Fibroblast of lung (primary cell): ENCODE measurements around the gene DDX19B. TPM values are rescaled to one million over a fixed set of nuclear protein-coding genes. Genes with fewer than 3 reads are reported as not detected.
A peak's percentile ranks its signal among the peaks of the same experiment; 100 is the strongest.
"Not testable (repeated sequence)": the region's sequence is repeated elsewhere in the genome, so short reads cannot be mapped to it uniquely, and the experiment has no call there.

Experiments used
- DNase-seq, 2 donors: peaks; one replicate each; pipeline versions ENCODE4 v3.0.0 to v3.0.0-alpha.2; 2010; ENCODE audit warnings: low read depth in 2 of 2
- H2AFZ ChIP-seq: 2 replicates; pipeline ENCODE4 v1.5.1; 2012; ENCODE audit warnings: low read length, control low read depth, inconsistent platforms
- H3K27ac ChIP-seq: 2 replicates; pipeline ENCODE4 v1.5.1; 2011; ENCODE audit warnings: low read length, control low read depth; ENCODE audit not compliant: insufficient read depth
- H3K27me3 ChIP-seq: 2 replicates; pipeline ENCODE4 v1.5.1; 2011; ENCODE audit warnings: mild to moderate bottlenecking, low read length; ENCODE audit not compliant: control insufficient read depth, insufficient read depth
- H3K36me3 ChIP-seq: 2 replicates; pipeline ENCODE4 v1.5.1; 2011; ENCODE audit warnings: low read length; ENCODE audit not compliant: control insufficient read depth, insufficient read depth
- H3K4me1 ChIP-seq: 2 replicates; pipeline ENCODE4 v1.5.1; 2011; ENCODE audit warnings: low read length; ENCODE audit not compliant: control insufficient read depth, insufficient read depth; ENCODE audit errors: extremely low read depth
- H3K4me2 ChIP-seq: 2 replicates; pipeline ENCODE4 v1.5.1; 2011; ENCODE audit warnings: low read length, control low read depth; ENCODE audit not compliant: insufficient read depth; ENCODE audit errors: extremely low read depth
- H3K4me3 ChIP-seq, 4 experiments: fragments of 200-600 bp in 1 of 4; sonication (generic) in 1 of 4; replicated peaks in 1 of 4; 2 replicates each; pipeline ENCODE4 v1.5.1; 2011 to 2016; ENCODE audit warnings: low read length in 4 of 4, low read depth in 3 of 4, mild to moderate bottlenecking in 3 of 4, control low read depth in 2 of 4, inconsistent platforms in 1 of 4, mixed read lengths in 1 of 4; ENCODE audit not compliant: insufficient read depth in 1 of 4; ENCODE audit errors: control extremely low read depth in 1 of 4
- H3K79me2 ChIP-seq: 2 replicates; pipeline ENCODE4 v1.5.1; 2012; ENCODE audit warnings: mild to moderate bottlenecking, low read length, inconsistent platforms; ENCODE audit not compliant: control insufficient read depth, insufficient read depth
- H3K9ac ChIP-seq: 2 replicates; pipeline ENCODE4 v1.5.1; 2011; ENCODE audit warnings: mild to moderate bottlenecking, low read length, control low read depth; ENCODE audit not compliant: insufficient read depth
- H3K9me3 ChIP-seq: 2 replicates; pipeline ENCODE4 v1.5.1; 2012; ENCODE audit warnings: low read depth, low read length; ENCODE audit not compliant: control insufficient read depth, insufficient read depth
- H4K20me1 ChIP-seq: 2 replicates; pipeline ENCODE4 v1.5.1; 2011; ENCODE audit warnings: low read length; ENCODE audit not compliant: control insufficient read depth, insufficient read depth; ENCODE audit errors: extremely low read depth
- CTCF ChIP-seq, 2 donors: IDR thresholded peaks in 1 of 2; conservative IDR thresholded peaks in 1 of 2; 1 replicate in 1 of 2; 2 replicates in 1 of 2; pipeline ENCODE4 v1.5.1; 2011 to 2012; ENCODE audit warnings: low read length in 2 of 2, control low read depth in 1 of 2, inconsistent platforms in 1 of 2, low read depth in 1 of 2, mild to moderate bottlenecking in 1 of 2
- EZH2 ChIP-seq: IDR thresholded peaks from 2 replicates; pipeline ENCODE4 v1.5.1; 2012; ENCODE audit warnings: low read length, control low read depth, mild to moderate bottlenecking; ENCODE audit errors: missing control alignments
- polyA plus RNA-seq, 2 donors: library from polyadenylated mRNA; depleted of rRNA in 1 of 2; stranded (reverse) in 1 of 2; unstranded in 1 of 2; fragments of >200 nt; gene quantifications; 2 replicates each; pipeline ENCODE4 v1.2.1, GENCODE V29; 2011 to 2012; ENCODE audit warnings: missing spikeins in 1 of 2
- total RNA-seq: library from RNA; depleted of rRNA; stranded (reverse); fragments of >200 nt; gene quantifications from 2 replicates; pipeline ENCODE4 v1.2.1, GENCODE V29; 2014

Gene DDX19B
- total and polyA plus RNA-seq, 2 donors (not counting 1 experiment from before 2014, with no cell fraction given): 30.7 to 41.0 TPM

- Histone ChIP-seq H3K9me3 (no peaks in the 10 kb centered on the region), H4K20me1 (no peaks in the 10 kb centered on the region), H3K79me2 (no peaks in the 10 kb centered on the region), H2AFZ (no peak overlapping the region), H3K4me3 (no peak overlapping the region), H3K27me3 (no peaks in the 10 kb centered on the region), H3K9ac (no peak overlapping the region), H3K36me3 (peaks cover 22% of the 10 kb centered on the region), H3K4me2 (no peak overlapping the region), H3K27ac (no peak overlapping the region), H3K4me1 (no peaks in the 10 kb centered on the region)
- DNase-seq: peak; percentile 24 to 44
- TF ChIP-seq EZH2: no peak
- peak; percentile 57 to 68 for TF ChIP-seq CTCF (conservative IDR thresholded peaks at IDR 0.05 in 1 of 2, IDR thresholded peaks at IDR 0.05 in 1 of 2; ENCODE audit: low read depth in 1 of 2, low read length in 2 of 2)
Measured at GRCh38 chr16:70267516-70267915, 31.5 kb upstream of the DDX19B start.

- H3K4me2 ChIP-seq, H3K4me3 ChIP-seq, H3K79me2 ChIP-seq, H3K27me3 ChIP-seq, H4K20me1 ChIP-seq, H3K4me1 ChIP-seq, H3K27ac ChIP-seq, DNase-seq, H3K9me3 ChIP-seq, H2AFZ ChIP-seq, H3K9ac ChIP-seq: not testable (repeated sequence)
- H3K36me3 ChIP-seq: peaks cover 22% of the 10 kb centered on the region
Measured at GRCh38 chr16:70267922-70268321, 31.1 kb upstream of the DDX19B start.

GRCh38 chr16:70269471-70269870 is 29.5 kb upstream of the DDX19B start:
- Histone ChIP-seq H3K9ac (no peak overlapping the region), H2AFZ (no peak overlapping the region), H3K27ac (no peak overlapping the region), H3K36me3 (peaks cover 21% of the 10 kb centered on the region), H3K4me1 (no peaks in the 10 kb centered on the region), H3K4me3 (no peak overlapping the region), H3K79me2 (no peaks in the 10 kb centered on the region), H3K9me3 (no peaks in the 10 kb centered on the region), H3K27me3 (no peaks in the 10 kb centered on the region), H4K20me1 (no peaks in the 10 kb centered on the region), H3K4me2 (no peak overlapping the region)
- no peak for TF ChIP-seq EZH2
- no peak for TF ChIP-seq CTCF (conservative IDR thresholded peaks at IDR 0.05 in 1 of 2, IDR thresholded peaks at IDR 0.05 in 1 of 2; ENCODE audit: low read depth in 1 of 2, low read length in 2 of 2)
- DNase-seq: no peak
